Upper lobe of left lung (tissue), 6 donors: ENCODE results near the gene DYRK3. TPM values are rescaled to one million over a fixed set of nuclear protein-coding genes. Genes with fewer than 3 reads are reported as not detected.

Experiments
- ATAC-seq, 2 donors: fragments of 200-7000 bp; cut with Tn5 transposase; one replicate each; pipeline ENCODE4 v1.9.1; 2022; ENCODE audit warnings: mild to moderate bottlenecking in 2 of 2, moderate library complexity in 2 of 2; ENCODE audit not compliant: low FRiP score in 2 of 2
- DNase-seq, 2 donors: peaks; one replicate each; pipeline ENCODE4 v3.0.0-alpha.2; 2019 to 2020
- H3K27ac ChIP-seq, 4 donors: fragments of 200-600 bp; sonication (generic); one replicate each; pipeline ENCODE4 v1.5.1; 2016 to 2019
- H3K27me3 ChIP-seq, 4 donors: fragments of 200-600 bp; sonication (generic); one replicate each; pipeline ENCODE4 v1.5.1; 2017 to 2019
- H3K36me3 ChIP-seq, 4 donors: fragments of 200-600 bp; sonication (generic); one replicate each; pipeline ENCODE4 v1.5.1; 2016 to 2019
- H3K4me1 ChIP-seq, 4 donors: fragments of 200-600 bp; sonication (generic); one replicate each; pipeline ENCODE4 v1.5.1; 2018 to 2019
- H3K4me3 ChIP-seq, 4 donors: fragments of 200-600 bp; sonication (generic); one replicate each; pipeline ENCODE4 v1.5.1; 2017 to 2019; ENCODE audit warnings: mild to moderate bottlenecking in 2 of 4, moderate library complexity in 1 of 4
- H3K9me3 ChIP-seq, 4 donors: fragments of 200-600 bp; sonication (generic); one replicate each; pipeline ENCODE4 v1.5.1; 2018 to 2019
- CTCF ChIP-seq, 6 experiments: fragments of 450-650 bp in 4 of 6; fragments of 200-600 bp in 2 of 6; sonication (generic) in 2 of 6; IDR thresholded peaks; one replicate each; pipeline ENCODE4 v1.5.1; 2016 to 2019; ENCODE audit warnings: antibody characterized with exemption in 6 of 6
- EP300 ChIP-seq, 4 donors: sonication (generic); formaldehyde crosslinking; IDR thresholded peaks; one replicate each; pipeline ENCODE4 v1.5.1; 2017; ENCODE audit warnings: antibody characterized with exemption in 4 of 4, control low read depth in 2 of 4
- POLR2A ChIP-seq, 4 donors: fragments of 450-650 bp; IDR thresholded peaks; one replicate each; pipeline ENCODE4 v1.5.1; 2016 to 2017; ENCODE audit warnings: antibody characterized with exemption in 4 of 4, mild to moderate bottlenecking in 2 of 4
- POLR2AphosphoS5 ChIP-seq, 2 donors: sonication (generic); formaldehyde crosslinking; IDR thresholded peaks; one replicate each; pipeline ENCODE4 v1.5.1; 2017; ENCODE audit warnings: antibody characterized with exemption in 2 of 2
- WGBS, 2 donors: methylation state at CpG; one replicate each; pipeline ENCODE4 v1.1.5; 2017 to 2018; 5-methylcytosine and 5-hydroxymethylcytosine counted together
- total RNA-seq, 6 donors: library from RNA; depleted of rRNA in 4 of 6; stranded (reverse); fragments of >200 nt in 4 of 6; gene quantifications; one replicate each; pipeline versions ENCODE4 v1.1.0 to v1.2.1, GENCODE V29; 2016 to 2021
- donor health status: DM: no; HTN: no; CAD: no; lungs with moderate emphysema.
- donor health status: DM: no; HTN: yes; CAD: no; lungs with severe emphysema.

DYRK3 gene
- total RNA-seq, 6 donors from 2014 or later, result 4.1 to 20.7 (median 7.0) TPM

GRCh38 chr1:206676499-206676898 lies 41.2 kb downstream of the DYRK3 start:
- Histone ChIP-seq H3K27me3 (no peaks in the 10 kb centered on the region), H3K36me3 (no peaks in the 10 kb centered on the region), H3K4me1 (peaks cover 19 to 38% (median 30%) of the 10 kb centered on the region in 4 donors), H3K27ac (no peak overlapping the region), H3K9me3 (no peaks in the 10 kb centered on the region), H3K4me3 (no peak overlapping the region)
- ATAC-seq (no peak), DNase-seq (no peak)
- no peak for TF ChIP-seq POLR2A (IDR thresholded peaks at IDR 0.05)
- TF ChIP-seq EP300 (IDR thresholded peaks at IDR 0.05), result no peak
- TF ChIP-seq POLR2AphosphoS5 (IDR thresholded peaks at IDR 0.05), result no peak
- TF ChIP-seq CTCF (IDR thresholded peaks at IDR 0.05), result no peak
- WGBS, 2 donors, result 79 to 86% methylated on average over 2 of the region's 2 CpGs

GRCh38 chr1:206678490-206678889 lies 43.2 kb downstream of the DYRK3 start:
- H3K27ac ChIP-seq, result no peak overlapping the region
- TF ChIP-seq EP300 (IDR thresholded peaks at IDR 0.05) (no peak), CTCF (IDR thresholded peaks at IDR 0.05) (no peak), POLR2AphosphoS5 (IDR thresholded peaks at IDR 0.05) (no peak), POLR2A (IDR thresholded peaks at IDR 0.05) (no peak)
- H3K27me3 ChIP-seq, result no peaks in the 10 kb centered on the region
- no peaks in the 10 kb centered on the region for H3K9me3 ChIP-seq
- DNase-seq (peak in 1 of 2 donors; percentile 6), ATAC-seq (no peak)
- WGBS, 2 donors, result 75 to 79% methylated on average over 3 of the region's 3 CpGs
- H3K4me3 ChIP-seq, result no peak overlapping the region
- H3K36me3 ChIP-seq, result no peaks in the 10 kb centered on the region
- peaks cover under 1 to 20% (median 13%) of the 10 kb centered on the region in 4 donors for H3K4me1 ChIP-seq

GRCh38 chr1:206679738-206680211 lies 44.4 kb downstream of the DYRK3 start:
- 44 to 55% methylated on average over 5 of the region's 5 CpGs for WGBS, 2 donors
- no peak for DNase-seq
- Histone ChIP-seq H3K36me3 (no peaks in the 10 kb centered on the region), H3K27me3 (no peaks in the 10 kb centered on the region), H3K4me3 (no peak overlapping the region), H3K9me3 (no peaks in the 10 kb centered on the region), H3K27ac (no peak overlapping the region), H3K4me1 (peaks cover 8 to 15% (median 11%) of the 10 kb centered on the region in 4 donors)
- ATAC-seq, result peak in 1 of 2 donors; percentile 61
- TF ChIP-seq CTCF (IDR thresholded peaks at IDR 0.05) (no peak), POLR2A (IDR thresholded peaks at IDR 0.05) (no peak), EP300 (IDR thresholded peaks at IDR 0.05) (no peak), POLR2AphosphoS5 (IDR thresholded peaks at IDR 0.05) (no peak)

GRCh38 chr1:206680279-206680678 lies 44.9 kb downstream of the DYRK3 start:
- no peak for ATAC-seq
- H3K27ac ChIP-seq, result no peak overlapping the region

More at GRCh38 chr1:206680279-206680678, 44.9 kb downstream of the DYRK3 start:
- no peak overlapping the region for H3K4me3 ChIP-seq
- peaks cover 6 to 10% (median 8%) of the 10 kb centered on the region in 4 donors for H3K4me1 ChIP-seq
- no peaks in the 10 kb centered on the region for H3K36me3 ChIP-seq
- DNase-seq, result no peak
- no peaks in the 10 kb centered on the region for H3K9me3 ChIP-seq
- 75 to 76% methylated on average over 4 of the region's 4 CpGs for WGBS, 2 donors
- no peaks in the 10 kb centered on the region for H3K27me3 ChIP-seq
- TF ChIP-seq POLR2AphosphoS5 (IDR thresholded peaks at IDR 0.05), result no peak
- no peak for TF ChIP-seq EP300 (IDR thresholded peaks at IDR 0.05)
- no peak for TF ChIP-seq POLR2A (IDR thresholded peaks at IDR 0.05)
- no peak for TF ChIP-seq CTCF (IDR thresholded peaks at IDR 0.05)
